Smooth muscle cell (in vitro differentiated cells): ENCODE measurements around the gene SLC9A5. TPM values are rescaled to one million over a fixed set of nuclear protein-coding genes. Genes with fewer than 3 reads are reported as not detected.

ENCODE experiments used
- DNase-seq: peaks from one replicate; lab custom pipeline; 2025; ENCODE audit not compliant: unreplicated experiment; lab: John Stamatoyannopoulos, UW
- H2AFZ ChIP-seq: fragments of 200-600 bp; sonication (generic); 2 replicates; pipeline ENCODE4 v1.6.0; 2016; ENCODE audit warnings: antibody characterized with exemption, low read depth, mild to moderate bottlenecking
- H3F3A ChIP-seq: fragments of 200-600 bp; sonication (generic); 2 replicates; pipeline ENCODE4 v1.6.0; 2017; ENCODE audit warnings: antibody characterized with exemption, low read depth
- H3K27ac ChIP-seq: fragments of 200-600 bp; sonication (generic); 2 replicates; pipeline ENCODE4 v1.5.1; 2016; ENCODE audit warnings: low read depth, mild to moderate bottlenecking
- H3K27me3 ChIP-seq: fragments of 200-600 bp; sonication (generic); 2 replicates; pipeline ENCODE4 v1.6.1; 2016; ENCODE audit warnings: low read depth, mild to moderate bottlenecking
- H3K36me3 ChIP-seq: fragments of 200-600 bp; sonication (generic); 2 replicates; pipeline ENCODE4 v1.5.1; 2016; ENCODE audit warnings: low read depth
- H3K4me1 ChIP-seq: fragments of 200-600 bp; sonication (generic); 2 replicates; pipeline ENCODE4 v1.5.1; 2016; ENCODE audit warnings: low read depth
- H3K4me2 ChIP-seq: fragments of 200-600 bp; sonication (generic); 2 replicates; pipeline ENCODE4 v1.6.0; 2016; ENCODE audit warnings: mild to moderate bottlenecking
- H3K4me3 ChIP-seq: fragments of 200-600 bp; sonication (generic); 2 replicates; pipeline ENCODE4 v1.5.1; 2016; ENCODE audit warnings: mild to moderate bottlenecking
- H3K79me2 ChIP-seq: fragments of 200-600 bp; sonication (generic); 2 replicates; pipeline ENCODE4 v1.6.0; 2016; ENCODE audit warnings: low read depth, mild to moderate bottlenecking
- H3K9ac ChIP-seq: fragments of 200-600 bp; sonication (generic); 2 replicates; pipeline ENCODE4 v1.6.0; 2016; ENCODE audit warnings: low read depth
- H3K9me3 ChIP-seq: fragments of 200-600 bp; sonication (generic); replicated peaks from 2 replicates; pipeline ENCODE4 v1.5.1; 2016; ENCODE audit warnings: low read depth
- H4K20me1 ChIP-seq: fragments of 200-600 bp; sonication (generic); 2 replicates; pipeline ENCODE4 v1.6.0; 2016; ENCODE audit warnings: low read depth
- CTCF ChIP-seq: fragments of 200-600 bp; sonication (generic); IDR thresholded peaks from 2 replicates; pipeline ENCODE4 v1.5.1; 2017; ENCODE audit warnings: borderline replicate concordance, mild to moderate bottlenecking, antibody characterized with exemption; ENCODE audit not compliant: insufficient read depth, poor library complexity, severe bottlenecking
- WGBS: methylation state at CpG from one replicate; pipeline ENCODE4 v1.1.7; 2016; ENCODE audit warnings: low lambda C conversion rate; 5-methylcytosine and 5-hydroxymethylcytosine counted together
- polyA plus RNA-seq: library from polyadenylated mRNA; unstranded; fragments of >200 nt; fragmentation: Nextera tagmentation; extraction: Ambion mirVana; gene quantifications from 2 replicates; pipeline ENCODE4 v1.2.1, GENCODE V29; 2016
- total RNA-seq: library from RNA; depleted of rRNA; stranded (reverse); fragments of >200 nt; gene quantifications from 2 replicates; pipeline ENCODE4 v1.2.3, GENCODE V29; 2014

SLC9A5 gene
- total and polyA plus RNA-seq, 2 experiments from 2014 or later = 2.1 to 9.1 TPM

- TF ChIP-seq CTCF = no peak
- no peaks in the 10 kb centered on the region for H3K79me2 ChIP-seq
- no peak overlapping the region for H3K9ac ChIP-seq
- no peak for DNase-seq
- no peaks in the 10 kb centered on the region for H3K4me1 ChIP-seq
- H3K9me3 ChIP-seq = no peaks in the 10 kb centered on the region
- no peaks in the 10 kb centered on the region for H3K27me3 ChIP-seq
- H3F3A ChIP-seq = no peaks in the 10 kb centered on the region
- no peak overlapping the region for H2AFZ ChIP-seq
- no peak overlapping the region for H3K4me2 ChIP-seq
- H4K20me1 ChIP-seq = no peaks in the 10 kb centered on the region
- H3K4me3 ChIP-seq = no peak overlapping the region
- H3K36me3 ChIP-seq = no peaks in the 10 kb centered on the region
- H3K27ac ChIP-seq = no peak overlapping the region
- 93% methylated on average over 11 of the region's 11 CpGs for WGBS
Measured at GRCh38 chr16:67270931-67271338, 22.2 kb downstream of the SLC9A5 start.

- Histone ChIP-seq H4K20me1 (no peaks in the 10 kb centered on the region), H3K27me3 (no peaks in the 10 kb centered on the region), H3K79me2 (no peaks in the 10 kb centered on the region), H2AFZ (no peak overlapping the region), H3F3A (no peaks in the 10 kb centered on the region), H3K9ac (no peak overlapping the region), H3K4me1 (no peaks in the 10 kb centered on the region), H3K36me3 (no peaks in the 10 kb centered on the region), H3K4me2 (no peak overlapping the region), H3K4me3 (no peak overlapping the region), H3K9me3 (no peaks in the 10 kb centered on the region), H3K27ac (no peak overlapping the region)
- no peak for TF ChIP-seq CTCF
- DNase-seq = no peak
- 100% methylated on average over 4 of the region's 4 CpGs for WGBS
Measured at GRCh38 chr16:67271446-67271845, 22.7 kb downstream of the SLC9A5 start.

- Histone ChIP-seq H2AFZ (no peak overlapping the region), H3K79me2 (no peaks in the 10 kb centered on the region), H3K9me3 (no peaks in the 10 kb centered on the region), H3K4me2 (no peak overlapping the region), H3K9ac (no peak overlapping the region), H3K27ac (no peak overlapping the region), H3K27me3 (no peaks in the 10 kb centered on the region), H3K4me3 (no peak overlapping the region), H3K36me3 (no peaks in the 10 kb centered on the region), H3K4me1 (peaks cover 11% of the 10 kb centered on the region), H4K20me1 (no peaks in the 10 kb centered on the region), H3F3A (peaks cover 10% of the 10 kb centered on the region)
- no peak for DNase-seq
- no peak for TF ChIP-seq CTCF
- WGBS = 88% methylated on average over 2 of the region's 2 CpGs
Measured at GRCh38 chr16:67275321-67275720, 26.5 kb downstream of the SLC9A5 start.

- Histone ChIP-seq H3F3A (peaks cover 10% of the 10 kb centered on the region), H4K20me1 (no peaks in the 10 kb centered on the region), H2AFZ (no peak overlapping the region), H3K4me2 (peak overlapping the region; percentile 75), H3K36me3 (no peaks in the 10 kb centered on the region), H3K4me1 (peaks cover 11% of the 10 kb centered on the region), H3K27ac (peak overlapping the region; percentile 98), H3K9me3 (no peaks in the 10 kb centered on the region), H3K79me2 (no peaks in the 10 kb centered on the region), H3K27me3 (no peaks in the 10 kb centered on the region), H3K4me3 (no peak overlapping the region), H3K9ac (peak overlapping the region; percentile 75)
- no peak for TF ChIP-seq CTCF
- 44% methylated on average over 4 of the region's 4 CpGs for WGBS
- peak; percentile 56 for DNase-seq
Measured at GRCh38 chr16:67277294-67277998, 28.7 kb downstream of the SLC9A5 start.
